WTC11 (cell line): ENCODE results near the gene MRPS15. TPM values are rescaled to one million over a fixed set of nuclear protein-coding genes. Genes with fewer than 3 reads are reported as not detected.

ENCODE experiments used
- ATAC-seq: fragments of 200-7000 bp; cut with Tn5 transposase; 2 replicates; pipeline ENCODE4 v1.10.0; 2021; ENCODE audit warnings: mild to moderate bottlenecking, moderate library complexity
- CTCF ChIA-PET: fragments of 300-600 bp; sonication (Branson Sonifier 250); formaldehyde crosslinking; loops from one replicate; lab custom pipeline; 2021; ENCODE audit warnings: antibody characterized with exemption; lab: Charles Lee
- POLR2A ChIA-PET: fragments of 350-600 bp; sonication (Branson Sonifier 250); formaldehyde crosslinking; loops from one replicate; lab custom pipeline; 2021; ENCODE audit warnings: antibody characterized with exemption; lab: Charles Lee
- DNase-seq: peaks from one replicate; pipeline ENCODE4 v3.0.0; 2021; ENCODE audit warnings: low spot score
- H3K27ac Mint-ChIP-seq: 2 replicates; pipeline ENCODE4 v1.8.0; 2021; ENCODE audit warnings: mixed read lengths
- H3K27me3 Mint-ChIP-seq: 2 replicates; pipeline ENCODE4 v1.8.0; 2021; ENCODE audit warnings: low read depth, mild to moderate bottlenecking, moderate library complexity, mixed read lengths
- H3K36me3 Mint-ChIP-seq: 2 replicates; pipeline ENCODE4 v1.8.0; 2021; ENCODE audit warnings: mixed read lengths
- H3K4me1 Mint-ChIP-seq: 2 replicates; pipeline ENCODE4 v1.8.0; 2022; ENCODE audit warnings: mixed read lengths
- H3K4me3 Mint-ChIP-seq: 2 replicates; pipeline ENCODE4 v1.8.0; 2021; ENCODE audit warnings: mild to moderate bottlenecking, moderate library complexity, mixed read lengths
- H3K9me3 Mint-ChIP-seq: 2 replicates; pipeline ENCODE4 v1.8.0; 2021; ENCODE audit warnings: mixed read lengths
- ATF2 ChIP-seq: sonication (generic); formaldehyde crosslinking; IDR thresholded peaks from 2 replicates; pipeline ENCODE4 v1.8.1; 2022; ENCODE audit warnings: low read depth, missing genetic modification reagents, borderline replicate concordance
- ATF3 ChIP-seq: sonication (generic); formaldehyde crosslinking; conservative IDR thresholded peaks from 2 replicates; pipeline ENCODE4 v1.8.1; 2022; ENCODE audit warnings: mild to moderate bottlenecking, missing genetic modification reagents
- CDX4 ChIP-seq: fragments of 250-450 bp; sonication (Bioruptor Pico); IDR thresholded peaks from 2 replicates; pipeline ENCODE4 v1.9.0; 2021; ENCODE audit warnings: moderate library complexity, mild to moderate bottlenecking, inconsistent platforms, borderline replicate concordance
- CTCF ChIP-seq: fragments of 200-600 bp; IDR thresholded peaks from 2 replicates; pipeline ENCODE4 v1.8.0; 2022; ENCODE audit warnings: antibody characterized with exemption
- E2F4 ChIP-seq: sonication (generic); formaldehyde crosslinking; IDR thresholded peaks from 2 replicates; pipeline ENCODE4 v1.8.1; 2022; ENCODE audit warnings: low read depth, mild to moderate bottlenecking, moderate library complexity, missing genetic modification reagents, borderline replicate concordance
- FOXJ3 ChIP-seq: sonication (generic); formaldehyde crosslinking; IDR thresholded peaks from 2 replicates; pipeline ENCODE4 v1.9.0; 2021; ENCODE audit warnings: missing genetic modification reagents, mild to moderate bottlenecking, borderline replicate concordance
- IRF1 ChIP-seq: sonication (generic); formaldehyde crosslinking; IDR thresholded peaks from 2 replicates; pipeline ENCODE4 v1.8.0; 2023; ENCODE audit warnings: missing genetic modification reagents
- NFYB ChIP-seq: sonication (generic); formaldehyde crosslinking; conservative IDR thresholded peaks from 2 replicates; pipeline ENCODE4 v1.8.0; 2022; ENCODE audit warnings: low read depth, missing genetic modification reagents
- NR2C2 ChIP-seq: sonication (generic); formaldehyde crosslinking; IDR thresholded peaks from 2 replicates; pipeline ENCODE4 v1.8.0; 2022; ENCODE audit warnings: mild to moderate bottlenecking, missing genetic modification reagents
- RELA ChIP-seq: sonication (generic); formaldehyde crosslinking; IDR thresholded peaks from 2 replicates; pipeline ENCODE4 v1.8.1; 2022; ENCODE audit warnings: missing genetic modification reagents, mild to moderate bottlenecking, borderline replicate concordance
- RORB ChIP-seq: fragments of 250-450 bp; sonication (Bioruptor Pico); IDR thresholded peaks from 2 replicates; pipeline ENCODE4 v1.9.0; 2021; ENCODE audit warnings: mild to moderate bottlenecking
- SMAD4 ChIP-seq: sonication (generic); formaldehyde crosslinking; IDR thresholded peaks from 2 replicates; pipeline ENCODE4 v1.8.0; 2022; ENCODE audit warnings: mild to moderate bottlenecking, missing genetic modification reagents
- SOX15 ChIP-seq: fragments of 250-450 bp; sonication (Bioruptor Pico); IDR thresholded peaks from 2 replicates; pipeline ENCODE4 v1.9.0; 2021; ENCODE audit warnings: mild to moderate bottlenecking
- SP1 ChIP-seq: sonication (generic); formaldehyde crosslinking; conservative IDR thresholded peaks from 2 replicates; pipeline ENCODE4 v1.8.1; 2022; ENCODE audit warnings: missing genetic modification reagents
- STAT6 ChIP-seq: sonication (generic); formaldehyde crosslinking; conservative IDR thresholded peaks from 2 replicates; pipeline ENCODE4 v1.8.1; 2023; ENCODE audit warnings: mild to moderate bottlenecking, low read depth, missing genetic modification reagents, moderate library complexity
- TP53 ChIP-seq: sonication (generic); formaldehyde crosslinking; IDR thresholded peaks from 2 replicates; pipeline ENCODE4 v1.8.1; 2023; ENCODE audit warnings: mild to moderate bottlenecking, missing genetic modification reagents
- ZNF416 ChIP-seq: fragments of 250-450 bp; sonication (Bioruptor Pico); IDR thresholded peaks from 2 replicates; pipeline ENCODE4 v1.9.0; 2021; ENCODE audit warnings: mild to moderate bottlenecking, inconsistent platforms
- ZNF423 ChIP-seq: fragments of 250-450 bp; sonication (Bioruptor Pico); IDR thresholded peaks from 2 replicates; pipeline ENCODE4 v2.1.2; 2022; ENCODE audit warnings: mild to moderate bottlenecking, moderate library complexity
- ZNF425 ChIP-seq: fragments of 250-450 bp; sonication (Bioruptor Pico); conservative IDR thresholded peaks from 2 replicates; pipeline ENCODE4 v1.9.0; 2021; ENCODE audit warnings: mild to moderate bottlenecking
- ZNF512 ChIP-seq: sonication (generic); formaldehyde crosslinking; IDR thresholded peaks from 2 replicates; pipeline ENCODE4 v1.8.1; 2022; ENCODE audit warnings: missing genetic modification reagents, borderline replicate concordance
- ZNF671 ChIP-seq: fragments of 250-450 bp; sonication (Bioruptor Pico); IDR thresholded peaks from 2 replicates; pipeline ENCODE4 v1.8.0; 2021; ENCODE audit warnings: mild to moderate bottlenecking
- total RNA-seq: library from RNA; stranded (reverse); gene quantifications from 3 replicates; pipeline ENCODE4 v1.2.3, GENCODE V29; 2021

Gene MRPS15
- total RNA-seq, 1 experiment from 2014 or later, result 113 TPM

GRCh38 chr1:36419140-36419539 is 45.0 kb downstream of the MRPS15 start:
- no peak overlapping the region for H3K4me3 Mint-ChIP-seq
- no peaks in the 10 kb centered on the region for H3K36me3 Mint-ChIP-seq
- H3K9me3 Mint-ChIP-seq, result no peaks in the 10 kb centered on the region
- no peak for DNase-seq
- H3K27me3 Mint-ChIP-seq, result no peaks in the 10 kb centered on the region
- no peak overlapping the region for H3K27ac Mint-ChIP-seq
- CTCF ChIA-PET, result interaction anchor here (0.6 to 2.1 kb wide), 7 partner anchors 30 to 164 kb away, joined by 3 to 12 read pairs (median 4); no protein-coding TSS in a partner anchor
- POLR2A ChIA-PET, result no interaction called here
- no peak for ATAC-seq
- no peak for TF ChIP-seq TP53 (CRISPR knock-in tag)
- TF ChIP-seq ATF3 (CRISPR knock-in tag), result no peak
- no peak for TF ChIP-seq SP1 (CRISPR knock-in tag)
- no peak for TF ChIP-seq ZNF423 (CRISPR knock-in tag)
- TF ChIP-seq ZNF671 (CRISPR knock-in tag), result no peak
- TF ChIP-seq NR2C2 (CRISPR knock-in tag), result no peak
- no peak for TF ChIP-seq ZNF425 (CRISPR knock-in tag)
- no peak for TF ChIP-seq SMAD4 (CRISPR knock-in tag)
- TF ChIP-seq IRF1 (CRISPR knock-in tag), result no peak
- no peak for TF ChIP-seq ZNF416 (CRISPR knock-in tag)
- TF ChIP-seq RELA, result no peak
- no peak for TF ChIP-seq STAT6
- TF ChIP-seq CDX4 (CRISPR knock-in tag), result no peak
- TF ChIP-seq SOX15 (CRISPR knock-in tag), result no peak
- no peak for TF ChIP-seq FOXJ3 (CRISPR knock-in tag)
- TF ChIP-seq E2F4 (CRISPR knock-in tag), result no peak
- TF ChIP-seq NFYB, result no peak
- peaks cover 11% of the 10 kb centered on the region for H3K4me1 Mint-ChIP-seq

- DNase-seq, result no peak
- no peak for ATAC-seq
- H3K4me1 Mint-ChIP-seq, result peaks cover 11% of the 10 kb centered on the region
- H3K9me3 Mint-ChIP-seq, result no peaks in the 10 kb centered on the region
- H3K27ac Mint-ChIP-seq, result peak overlapping the region; percentile 71; the same call in 1 of the 2 replicates
- no peak overlapping the region for H3K4me3 Mint-ChIP-seq
- H3K36me3 Mint-ChIP-seq, result no peaks in the 10 kb centered on the region
- TF ChIP-seq CTCF (no peak), SP1 (CRISPR knock-in tag) (no peak), SOX15 (CRISPR knock-in tag) (no peak), RORB (CRISPR knock-in tag) (no peak), ATF2 (CRISPR knock-in tag) (no peak), ZNF512 (CRISPR knock-in tag) (no peak)
- H3K27me3 Mint-ChIP-seq, result no peaks in the 10 kb centered on the region
- ChIA-PET CTCF (interaction anchor here (1.1 to 1.8 kb wide), 2 partner anchors 49 to 75 kb away, joined by 3 to 8 read pairs; no protein-coding TSS in a partner anchor), POLR2A (no interaction called here)
These were observed 46.3 kb downstream of the MRPS15 start for GRCh38 chr1:36417931-36418330.
